Stimulated activated naive B cell treated with anti-CD40 and anti-IgM and Interleukin-4, amounts not matched to agents 10 μg/mL and 1 μg/mL and 100 μg/mL, for 72 hours (primary cell): ENCODE results near the gene ADA.
"Not testable (repeated sequence)": the region's sequence is repeated elsewhere in the genome, so short reads cannot be mapped to it uniquely, and the experiment has no call there.

ENCODE experiments used
- ATAC-seq, 2 donors: fragments of 150-1000 bp; cut with Tn5 transposase; replicated peaks; 2 replicates each; pipeline ENCODE4 v1.10.0; 2021; ENCODE audit warnings: moderate library complexity in 1 of 2
- DNase-seq: peaks from one replicate; pipeline ENCODE4 v3.0.0; 2021
- H3K27ac Mint-ChIP-seq: one replicate; pipeline ENCODE4 v1.8.0; 2022; ENCODE audit warnings: mild to moderate bottlenecking, mixed read lengths
- H3K27me3 Mint-ChIP-seq, 2 donors: one replicate each; pipeline ENCODE4 v1.8.0; 2022; ENCODE audit warnings: mixed read lengths in 2 of 2
- H3K36me3 Mint-ChIP-seq, 2 donors: one replicate each; pipeline ENCODE4 v1.8.0; 2022; ENCODE audit warnings: mixed read lengths in 2 of 2, mild to moderate bottlenecking in 1 of 2
- H3K4me1 Mint-ChIP-seq, 2 donors: one replicate each; pipeline ENCODE4 v1.8.0; 2022; ENCODE audit warnings: mixed read lengths in 2 of 2, mild to moderate bottlenecking in 1 of 2
- H3K4me3 Mint-ChIP-seq, 2 donors: one replicate each; pipeline ENCODE4 v1.8.0; 2022; ENCODE audit warnings: mild to moderate bottlenecking in 2 of 2, mixed read lengths in 2 of 2, moderate library complexity in 1 of 2
- H3K9me3 Mint-ChIP-seq, 2 donors: one replicate each; pipeline ENCODE4 v1.8.0; 2022; ENCODE audit warnings: mixed read lengths in 2 of 2, mild to moderate bottlenecking in 1 of 2

Gene ADA

DNA sequence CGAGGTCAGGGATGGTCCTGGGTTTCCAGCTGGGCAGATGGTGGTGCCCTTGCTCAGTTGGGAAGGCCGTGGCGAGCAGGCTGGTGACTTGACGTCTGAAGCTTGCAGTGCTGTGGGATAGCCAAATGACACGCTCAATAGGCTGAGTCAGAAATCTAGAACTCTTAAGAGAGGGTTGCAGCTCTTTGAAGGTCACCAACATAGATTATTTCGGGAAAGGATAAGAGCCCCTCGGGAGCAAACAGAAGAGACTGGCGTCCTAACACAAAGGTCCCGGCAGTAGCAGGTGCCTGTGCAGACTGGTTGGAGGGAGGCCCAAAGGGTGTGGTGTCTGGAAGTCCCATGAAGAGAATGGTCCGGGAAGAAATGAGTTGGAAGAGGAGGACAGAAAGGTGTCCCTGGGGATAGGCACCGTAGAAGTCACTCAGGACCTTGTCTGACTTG lies 50.7 kb downstream of the ADA start:
- no peak for ATAC-seq
- H3K4me3 Mint-ChIP-seq = peak overlapping the region; percentile 74 to 75
- H3K4me1 Mint-ChIP-seq = peaks cover under 1 to 55% of the 10 kb centered on the region in 2 donors

DNA sequence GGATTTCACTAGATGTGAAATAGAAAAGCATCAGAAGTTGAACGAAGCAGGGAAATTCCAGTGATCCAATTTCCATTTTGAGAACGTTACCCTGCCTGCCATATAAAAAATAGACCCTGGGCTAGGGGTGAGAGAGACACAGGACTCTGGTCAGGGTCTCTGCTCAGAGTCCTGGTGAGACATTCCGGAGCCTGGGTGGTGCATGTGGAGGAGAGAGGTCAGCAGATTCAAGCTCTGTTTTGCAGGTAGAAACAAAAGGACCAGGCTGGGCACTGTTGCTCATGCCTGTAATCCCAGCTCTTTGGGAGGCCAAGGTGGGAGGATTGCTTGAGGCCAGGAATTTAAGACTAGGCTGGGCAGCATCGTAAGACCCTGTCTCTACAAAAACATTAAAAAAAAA lies 51.2 kb downstream of the ADA start:
- H3K4me1 Mint-ChIP-seq = peaks cover 0 to 55% of the 10 kb centered on the region in 2 donors
- H3K36me3 Mint-ChIP-seq = peaks cover 27 to 38% of the 10 kb centered on the region in 2 donors
- ATAC-seq = no peak
- no peak for DNase-seq
- no peak overlapping the region for H3K27ac Mint-ChIP-seq
- H3K4me3 Mint-ChIP-seq = peak overlapping the region; percentile 74 to 75
- no peaks in the 10 kb centered on the region for H3K27me3 Mint-ChIP-seq
- H3K9me3 Mint-ChIP-seq = no peaks in the 10 kb centered on the region

More for the DNA sequence above, 50.7 kb downstream of the ADA start:
- H3K27me3 Mint-ChIP-seq = no peaks in the 10 kb centered on the region
- no peak overlapping the region for H3K27ac Mint-ChIP-seq
- DNase-seq = no peak
- H3K9me3 Mint-ChIP-seq = no peaks in the 10 kb centered on the region
- peaks cover 29 to 42% of the 10 kb centered on the region in 2 donors for H3K36me3 Mint-ChIP-seq

DNA sequence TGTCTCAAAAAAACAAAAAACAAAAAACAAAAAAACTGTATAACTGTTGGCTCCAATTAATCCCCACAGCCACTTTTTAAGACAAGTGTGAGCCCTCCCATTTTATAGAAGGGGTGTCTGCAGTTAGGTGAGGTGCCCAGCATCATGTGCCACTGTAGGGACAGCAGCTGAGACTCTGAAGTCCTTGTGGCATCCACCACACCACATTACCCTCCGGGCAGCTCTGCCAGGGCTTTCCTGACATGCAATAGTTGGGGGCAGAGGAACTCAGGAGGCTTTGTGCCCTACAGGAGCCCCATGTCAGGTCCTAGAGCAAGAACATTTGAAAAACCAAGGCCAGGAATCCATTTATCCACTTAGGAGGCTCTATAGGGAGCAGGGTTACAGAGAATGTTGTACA lies 51.8 kb downstream of the ADA start:
- peaks cover 24 to 42% of the 10 kb centered on the region in 2 donors for H3K36me3 Mint-ChIP-seq
- peak overlapping the region; percentile 74 to 75 for H3K4me3 Mint-ChIP-seq

DNA sequence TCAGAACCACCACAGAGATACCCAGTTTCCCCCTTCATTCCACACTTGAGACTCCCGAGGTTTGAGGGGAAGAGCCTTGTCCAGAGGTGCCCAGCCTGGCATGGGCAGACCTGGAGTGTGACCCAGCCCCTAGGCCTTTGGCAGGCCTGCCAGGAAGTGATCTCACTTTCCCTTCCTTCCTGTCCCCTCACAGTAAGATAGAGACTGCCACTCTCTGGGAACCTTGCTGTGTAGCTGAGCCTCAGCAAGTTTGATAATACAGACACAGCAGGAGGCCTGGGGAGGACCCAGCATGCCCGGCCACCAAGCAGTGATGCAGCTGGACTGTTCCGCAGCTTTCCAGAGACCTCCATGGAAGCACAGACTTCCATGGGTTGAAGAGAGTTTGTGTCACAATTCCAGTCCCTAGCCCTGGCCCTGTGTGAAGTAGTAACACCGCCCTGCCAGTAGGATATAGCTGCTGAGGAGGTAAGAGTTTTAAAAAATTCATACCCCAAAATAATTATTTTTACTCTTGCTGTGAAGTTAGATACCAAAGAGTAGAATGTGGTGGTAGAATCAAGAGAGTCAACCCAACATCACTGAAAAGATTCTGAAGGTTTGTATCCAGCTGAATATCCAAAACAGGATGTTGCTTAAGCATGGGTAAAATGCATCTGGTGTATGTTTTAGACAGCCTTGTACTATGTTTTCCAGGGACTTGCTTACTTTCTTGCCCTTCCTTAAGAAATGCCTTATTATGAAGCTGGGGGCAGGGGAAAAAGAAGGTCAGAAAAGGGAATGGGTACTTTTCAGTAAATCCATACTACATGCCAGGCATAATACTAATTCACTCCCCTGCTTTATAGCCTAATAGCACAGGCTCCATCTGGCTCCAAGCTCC lies 52.8 kb downstream of the ADA start:
- peak overlapping the region; percentile 96 for H3K27ac Mint-ChIP-seq
- ATAC-seq (peak; percentile 51 to 52), DNase-seq (no peak)
- peak overlapping the region; percentile 84 to 87 for H3K4me3 Mint-ChIP-seq
- no peaks in the 10 kb centered on the region for H3K9me3 Mint-ChIP-seq
- peaks cover 0 to 64% of the 10 kb centered on the region in 2 donors for H3K4me1 Mint-ChIP-seq
- no peaks in the 10 kb centered on the region for H3K27me3 Mint-ChIP-seq
- H3K36me3 Mint-ChIP-seq = peaks cover 30 to 50% of the 10 kb centered on the region in 2 donors

More for the DNA sequence above, 51.8 kb downstream of the ADA start:
- Mint-ChIP-seq H3K4me1 (peaks cover 0 to 57% of the 10 kb centered on the region in 2 donors), H3K27me3 (no peaks in the 10 kb centered on the region), H3K27ac (no peak overlapping the region), H3K9me3 (no peaks in the 10 kb centered on the region)
- ATAC-seq = no peak
- DNase-seq = no peak

DNA sequence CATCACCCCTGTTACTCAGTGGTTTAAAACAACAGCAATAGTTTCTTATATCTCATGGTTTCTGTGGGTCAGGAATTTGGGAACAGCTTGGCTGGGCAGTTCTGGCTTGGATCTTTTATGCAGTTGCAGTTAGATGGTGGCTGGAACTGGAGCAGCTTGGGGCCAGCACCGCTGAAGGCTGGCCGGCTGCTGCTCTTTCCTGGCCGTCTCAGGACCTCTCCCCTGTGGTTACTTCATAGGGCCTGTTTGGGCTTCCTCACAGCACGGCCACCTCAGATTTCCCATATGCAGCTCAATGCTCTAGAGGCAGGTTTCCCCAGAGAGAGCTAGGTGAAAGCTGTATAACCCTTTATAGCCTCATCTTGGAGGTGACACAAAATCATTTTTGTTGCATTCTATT lies 53.6 kb downstream of the ADA start:
- H3K9me3 Mint-ChIP-seq = no peaks in the 10 kb centered on the region
- H3K4me1 Mint-ChIP-seq = peaks cover 0 to 68% of the 10 kb centered on the region in 2 donors
- ATAC-seq (peak in 1 of 2 donors; percentile 22), DNase-seq (no peak)
- H3K4me3 Mint-ChIP-seq = peak overlapping the region; percentile 84 to 87
- H3K36me3 Mint-ChIP-seq = peaks cover 34 to 55% of the 10 kb centered on the region in 2 donors
- H3K27ac Mint-ChIP-seq = peak overlapping the region; percentile 96
- H3K27me3 Mint-ChIP-seq = no peaks in the 10 kb centered on the region

DNA sequence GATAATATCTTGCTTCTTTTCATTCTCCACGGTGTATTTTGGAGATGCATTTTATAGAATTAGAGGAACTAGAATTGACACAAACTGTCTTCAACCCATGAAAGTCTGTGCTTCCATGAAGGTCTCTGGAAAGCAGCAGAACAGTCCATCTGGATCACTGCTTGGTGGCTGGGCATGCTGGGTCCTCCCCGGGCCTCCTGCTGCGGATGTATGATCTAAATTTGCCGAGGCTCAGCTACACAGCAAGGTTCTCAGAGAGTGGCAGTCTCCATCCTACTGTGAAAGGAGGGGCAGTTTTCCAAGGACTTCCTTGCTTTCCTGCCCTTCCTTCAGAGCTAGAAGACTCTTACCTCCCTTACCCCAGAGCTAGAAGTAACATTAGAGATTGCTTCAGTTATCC lies 54.0 kb downstream of the ADA start:
- peak overlapping the region; percentile 96 for H3K27ac Mint-ChIP-seq
- peaks cover 0 to 71% of the 10 kb centered on the region in 2 donors for H3K4me1 Mint-ChIP-seq
- H3K36me3 Mint-ChIP-seq = peaks cover 38 to 59% of the 10 kb centered on the region in 2 donors
- H3K4me3 Mint-ChIP-seq = peak overlapping the region in 1 of 2 donors; percentile 87
- no peaks in the 10 kb centered on the region for H3K27me3 Mint-ChIP-seq
- no peak for DNase-seq
- no peaks in the 10 kb centered on the region for H3K9me3 Mint-ChIP-seq
- no peak for ATAC-seq

DNA sequence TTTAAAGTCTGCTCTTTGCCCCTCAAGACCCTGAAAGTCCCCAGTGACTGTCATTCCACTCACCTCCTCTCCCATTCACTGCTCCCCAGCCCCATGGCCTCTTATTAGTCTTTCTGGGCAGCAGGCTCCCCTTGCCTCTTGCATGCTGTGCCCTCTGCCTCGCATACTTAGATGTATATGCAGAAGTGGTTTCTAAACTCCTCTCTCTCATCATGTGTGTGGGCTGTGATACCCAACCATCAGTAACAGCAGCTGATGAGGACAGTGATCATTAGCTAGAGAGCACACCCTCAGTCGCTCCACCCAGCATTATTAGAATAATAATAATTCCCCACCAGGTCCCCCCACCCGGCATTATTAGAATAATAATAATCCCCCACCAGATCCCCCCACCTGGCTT lies 54.6 kb downstream of the ADA start:
- ATAC-seq = peak; percentile 68 to 78
- no peaks in the 10 kb centered on the region for H3K9me3 Mint-ChIP-seq

DNA sequence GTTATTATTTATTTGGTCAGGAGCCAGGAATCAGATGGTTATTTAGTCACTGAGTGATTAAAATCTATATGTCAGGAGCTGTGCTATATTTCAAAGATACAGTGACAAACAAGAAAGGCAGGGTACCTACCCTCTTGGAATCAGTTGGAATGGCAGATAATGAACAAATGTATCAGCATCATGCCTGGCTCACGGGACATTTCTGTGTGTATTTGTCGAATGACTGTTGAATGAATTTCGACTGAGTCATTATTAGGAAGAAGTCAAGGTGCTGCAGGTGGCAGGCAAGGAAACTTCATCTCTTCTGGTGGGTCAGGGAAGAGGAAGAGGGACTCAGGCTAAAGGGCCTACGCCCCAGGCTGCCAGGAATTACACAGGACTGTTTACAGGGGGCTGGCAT lies 55.5 kb downstream of the ADA start:
- Mint-ChIP-seq H3K36me3 (peaks cover 44 to 72% of the 10 kb centered on the region in 2 donors), H3K27me3 (no peaks in the 10 kb centered on the region), H3K27ac (peak overlapping the region; percentile 96), H3K4me3 (peak overlapping the region; percentile 55 to 60), H3K4me1 (peaks cover 0 to 73% of the 10 kb centered on the region in 2 donors), H3K9me3 (no peaks in the 10 kb centered on the region)
- no peak for ATAC-seq
- DNase-seq = no peak

More for the DNA sequence above, 54.6 kb downstream of the ADA start:
- Mint-ChIP-seq H3K4me1 (peaks cover 0 to 73% of the 10 kb centered on the region in 2 donors), H3K27ac (peak overlapping the region; percentile 96), H3K4me3 (peak overlapping the region; percentile 44 to 60), H3K36me3 (peaks cover 40 to 66% of the 10 kb centered on the region in 2 donors), H3K27me3 (no peaks in the 10 kb centered on the region)
- no peak for DNase-seq

DNA sequence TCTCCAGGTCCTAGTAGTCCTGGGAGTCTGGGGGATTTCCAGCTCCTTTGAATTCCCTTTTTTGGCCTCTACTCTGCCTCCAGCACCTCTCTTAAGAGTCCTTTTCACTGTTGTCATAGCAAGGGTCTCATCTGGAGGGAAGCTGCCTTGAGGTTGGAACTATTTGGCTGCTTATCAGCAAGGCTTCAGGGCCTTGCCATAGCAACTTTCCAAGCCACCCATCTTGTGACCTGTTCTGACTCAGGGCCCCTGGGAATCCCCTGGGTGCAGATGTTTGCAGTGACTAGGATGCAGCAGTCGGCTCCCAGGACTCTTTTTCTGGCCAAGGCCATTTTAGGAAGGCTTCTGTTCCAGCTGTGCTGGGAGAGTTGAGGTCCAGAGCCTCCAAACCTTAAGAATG lies 56.8 kb downstream of the ADA start:
- Mint-ChIP-seq H3K27me3 (no peaks in the 10 kb centered on the region), H3K36me3 (peaks cover 42 to 73% of the 10 kb centered on the region in 2 donors), H3K4me1 (peaks cover 0 to 64% of the 10 kb centered on the region in 2 donors), H3K9me3 (no peaks in the 10 kb centered on the region), H3K4me3 (peak overlapping the region; percentile 61 to 70), H3K27ac (peak overlapping the region; percentile 98)
- ATAC-seq (peak; percentile 80 to 83), DNase-seq (peak; percentile 69)

DNA sequence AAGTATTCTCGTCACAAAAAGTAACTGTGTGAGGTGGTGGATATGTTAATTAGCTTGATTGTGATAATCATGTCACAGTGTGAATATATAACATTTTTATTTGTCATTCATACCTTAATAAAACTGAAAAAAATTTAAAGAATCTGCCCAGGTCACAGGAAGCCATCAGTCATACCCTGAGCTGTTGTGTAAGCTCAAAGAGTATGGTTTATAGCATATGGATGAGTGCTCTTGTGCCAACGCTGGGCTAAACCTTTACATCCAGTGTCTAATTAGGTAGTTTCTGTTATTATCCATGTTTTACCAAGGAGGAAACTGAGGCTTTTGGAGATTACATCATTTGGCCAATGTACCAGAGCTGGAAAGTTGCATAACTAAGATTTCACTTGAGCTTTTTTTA lies 57.7 kb downstream of the ADA start:
- Mint-ChIP-seq H3K4me1 (peaks cover 0 to 63% of the 10 kb centered on the region in 2 donors), H3K27ac (peak overlapping the region; percentile 98), H3K9me3 (no peaks in the 10 kb centered on the region)

DNA sequence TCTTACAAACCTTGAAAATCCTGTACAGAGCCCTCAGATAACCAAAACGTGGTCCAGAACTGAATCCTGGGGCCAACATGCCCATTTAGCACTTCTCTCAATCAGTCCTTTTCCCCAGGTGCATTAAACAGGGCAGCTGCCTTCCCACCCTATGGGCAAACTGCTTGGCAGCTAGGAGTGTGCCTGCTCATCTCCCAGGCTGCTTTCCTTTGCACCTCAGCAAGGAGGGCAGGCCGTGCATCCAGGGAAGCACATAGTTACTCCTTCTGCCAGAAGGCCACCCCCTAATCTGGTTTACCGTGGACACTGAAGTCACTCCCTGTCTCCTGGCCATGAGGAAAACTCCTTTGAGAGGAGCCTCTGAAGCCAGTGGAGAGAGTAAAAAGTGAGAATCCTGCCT lies 59.1 kb downstream of the ADA start:
- no peaks in the 10 kb centered on the region for H3K27me3 Mint-ChIP-seq
- no peak overlapping the region for H3K4me3 Mint-ChIP-seq
- peaks cover 0 to 5% of the 10 kb centered on the region in 2 donors for H3K9me3 Mint-ChIP-seq
- no peak for DNase-seq
- H3K36me3 Mint-ChIP-seq = peaks cover 48 to 69% of the 10 kb centered on the region in 2 donors
- H3K4me1 Mint-ChIP-seq = peaks cover 13 to 59% of the 10 kb centered on the region in 2 donors
- ATAC-seq = no peak
- peak overlapping the region; percentile 79 for H3K27ac Mint-ChIP-seq

More for the DNA sequence above, 57.7 kb downstream of the ADA start:
- ATAC-seq (no peak), DNase-seq (no peak)
- H3K27me3 Mint-ChIP-seq = no peaks in the 10 kb centered on the region
- H3K36me3 Mint-ChIP-seq = peaks cover 44 to 70% of the 10 kb centered on the region in 2 donors
- peak overlapping the region in 1 of 2 donors; percentile 70 for H3K4me3 Mint-ChIP-seq

DNA sequence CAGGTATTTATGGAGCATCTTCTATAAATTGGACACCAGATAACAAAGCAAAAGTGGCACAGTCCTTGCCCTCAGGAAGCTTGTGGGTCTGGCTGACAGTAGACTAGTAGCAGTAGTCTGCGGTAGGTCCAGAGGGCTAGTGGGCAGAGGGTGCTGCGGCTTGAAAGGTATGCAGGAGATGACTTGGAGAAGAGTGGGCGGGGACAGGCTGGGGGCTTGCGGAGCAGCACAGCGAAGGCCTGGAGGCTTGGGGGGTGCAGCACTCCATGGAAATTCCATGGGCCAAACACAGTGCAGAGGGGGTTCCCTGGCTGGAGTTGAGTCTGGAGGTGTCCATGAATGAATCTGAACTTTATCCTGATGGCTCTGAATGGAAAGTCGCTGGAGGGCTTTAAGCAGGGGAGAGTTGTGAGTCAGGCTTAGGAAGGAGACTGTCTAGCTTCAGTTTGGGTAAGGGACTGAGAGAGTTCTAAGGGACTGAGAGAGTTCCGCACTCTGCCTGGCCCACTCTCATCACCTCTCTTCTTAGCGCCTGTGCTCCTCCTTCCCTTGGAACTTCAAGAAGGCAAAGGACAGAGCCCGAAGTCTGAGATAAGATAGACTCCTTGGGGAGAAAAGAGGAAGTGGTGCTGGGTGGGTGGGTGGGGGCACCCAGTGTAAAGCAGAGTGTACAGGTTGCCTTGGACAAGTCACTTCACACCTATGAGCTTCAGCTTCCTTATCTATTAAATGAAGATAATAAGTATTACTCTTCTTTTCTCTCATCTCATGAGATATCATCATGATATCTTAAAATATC lies 60.3 kb downstream of the ADA start:
- no peak for DNase-seq
- Mint-ChIP-seq H3K27me3 (no peaks in the 10 kb centered on the region), H3K4me3 (peak overlapping the region; percentile 29 to 53), H3K36me3 (peaks cover 48 to 63% of the 10 kb centered on the region in 2 donors), H3K4me1 (peaks cover 25 to 55% of the 10 kb centered on the region in 2 donors), H3K9me3 (peaks cover 0 to 5% of the 10 kb centered on the region in 2 donors), H3K27ac (peak overlapping the region; percentile 86)
- peak; percentile 22 to 31 for ATAC-seq

DNA sequence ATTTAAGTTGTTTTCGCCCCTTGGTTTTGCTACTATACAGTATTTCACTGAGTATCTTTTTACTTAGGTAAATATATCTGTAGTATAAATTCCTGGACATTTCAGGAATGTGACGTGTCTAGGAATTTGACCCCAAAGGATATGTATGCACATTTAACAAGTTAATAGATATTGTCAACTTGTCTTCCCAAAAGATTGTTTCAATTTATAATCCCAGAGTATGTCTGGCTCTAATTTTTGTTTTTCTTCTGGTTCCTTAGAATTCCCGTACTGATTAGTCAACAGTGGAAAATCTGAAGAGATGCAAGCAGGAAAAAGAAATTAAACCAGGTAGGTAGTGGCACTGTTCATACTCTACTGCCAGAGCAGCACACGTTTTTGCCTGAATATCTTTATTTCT lies 62.0 kb downstream of the ADA start:
- no peak for ATAC-seq

DNA sequence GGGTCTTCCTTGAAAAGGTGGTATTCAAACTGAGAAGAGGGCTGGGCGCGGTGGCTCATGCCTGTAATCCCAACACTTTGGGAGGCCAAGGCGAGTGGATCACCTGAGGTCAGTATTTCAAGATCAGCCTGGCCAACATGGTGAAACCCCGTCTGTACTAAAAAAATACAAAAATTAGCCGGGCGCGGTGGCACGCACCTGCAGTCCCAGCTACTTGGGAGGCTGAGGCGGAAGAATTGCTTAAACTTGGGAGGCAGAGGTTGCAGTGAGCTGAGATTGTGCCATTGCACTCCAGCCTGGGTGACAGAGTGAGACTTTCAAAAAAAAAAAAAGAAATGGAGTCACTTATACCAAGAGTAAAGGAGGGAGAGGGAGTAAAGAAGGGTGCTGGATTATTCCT lies 63.2 kb downstream of the ADA start:
- H3K27ac Mint-ChIP-seq = peak overlapping the region; percentile 97
- peak overlapping the region; percentile 89 to 90 for H3K4me3 Mint-ChIP-seq
- peaks cover 48 to 52% of the 10 kb centered on the region in 2 donors for H3K4me1 Mint-ChIP-seq
- not testable (repeated sequence) for DNase-seq, ATAC-seq, H3K9me3 Mint-ChIP-seq, H3K27me3 Mint-ChIP-seq
- peaks cover 34 to 58% of the 10 kb centered on the region in 2 donors for H3K36me3 Mint-ChIP-seq

More for the DNA sequence above, 62.0 kb downstream of the ADA start:
- Mint-ChIP-seq H3K36me3 (peaks cover 41 to 67% of the 10 kb centered on the region in 2 donors), H3K9me3 (peaks cover 0 to 5% of the 10 kb centered on the region in 2 donors), H3K4me1 (peaks cover 41 to 57% of the 10 kb centered on the region in 2 donors), H3K4me3 (no peak overlapping the region), H3K27ac (peak overlapping the region; percentile 27), H3K27me3 (no peaks in the 10 kb centered on the region)
- DNase-seq = no peak
